Memory B cell (primary cell): ENCODE results near the gene WDFY4.

Source experiments
- ATAC-seq: fragments of 150-1000 bp; cut with Tn5 transposase; 2 replicates; pipeline ENCODE4 v1.10.0; 2021; ENCODE audit warnings: low read depth, mild to moderate bottlenecking, moderate library complexity
- DNase-seq, 2 donors: peaks; one replicate each; pipeline ENCODE4 v3.0.0; 2022; ENCODE audit warnings: low spot score in 2 of 2
- H3K27ac Mint-ChIP-seq: one replicate; pipeline ENCODE4 v1.8.0; 2022; ENCODE audit warnings: mild to moderate bottlenecking, moderate library complexity, mixed read lengths
- H3K27me3 Mint-ChIP-seq: one replicate; pipeline ENCODE4 v1.8.0; 2022; ENCODE audit warnings: mixed read lengths
- H3K36me3 Mint-ChIP-seq: one replicate; pipeline ENCODE4 v1.8.0; 2022; ENCODE audit warnings: mild to moderate bottlenecking, mixed read lengths
- H3K4me1 Mint-ChIP-seq: one replicate; pipeline ENCODE4 v1.8.0; 2022; ENCODE audit warnings: mixed read lengths
- H3K4me3 Mint-ChIP-seq: one replicate; pipeline ENCODE4 v1.8.0; 2022; ENCODE audit warnings: mild to moderate bottlenecking, moderate library complexity, mixed read lengths
- H3K9me3 Mint-ChIP-seq: one replicate; pipeline ENCODE4 v1.8.0; 2022; ENCODE audit warnings: mixed read lengths

The WDFY4 gene

DNA sequence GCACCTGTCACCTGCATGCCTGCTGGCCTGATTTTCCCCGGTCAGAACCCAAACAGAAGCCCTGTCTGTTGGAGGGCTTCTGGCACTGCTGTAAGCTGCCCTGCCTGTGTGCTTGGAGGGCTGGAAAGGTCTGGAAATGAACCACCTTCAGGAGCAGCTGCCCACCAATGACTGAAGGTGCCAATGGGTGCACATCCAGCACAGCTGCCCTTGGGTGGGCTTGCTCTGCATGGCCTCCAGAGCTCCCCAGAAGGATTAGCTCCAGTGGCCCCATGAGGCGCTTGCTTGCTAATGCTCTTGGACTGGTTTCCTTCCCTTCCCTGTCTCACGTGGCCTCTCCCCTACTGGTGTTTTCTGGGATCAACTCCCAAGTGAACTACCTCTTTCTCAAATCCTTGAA is 43.2 kb downstream of the WDFY4 start:
- Mint-ChIP-seq H3K36me3 (peaks cover 53% of the 10 kb centered on the region), H3K27me3 (no peaks in the 10 kb centered on the region), H3K27ac (peak overlapping the region; percentile 4), H3K4me1 (peaks cover 8% of the 10 kb centered on the region), H3K4me3 (no peak overlapping the region), H3K9me3 (no peaks in the 10 kb centered on the region)
- DNase-seq (no peak), ATAC-seq (no peak)

DNA sequence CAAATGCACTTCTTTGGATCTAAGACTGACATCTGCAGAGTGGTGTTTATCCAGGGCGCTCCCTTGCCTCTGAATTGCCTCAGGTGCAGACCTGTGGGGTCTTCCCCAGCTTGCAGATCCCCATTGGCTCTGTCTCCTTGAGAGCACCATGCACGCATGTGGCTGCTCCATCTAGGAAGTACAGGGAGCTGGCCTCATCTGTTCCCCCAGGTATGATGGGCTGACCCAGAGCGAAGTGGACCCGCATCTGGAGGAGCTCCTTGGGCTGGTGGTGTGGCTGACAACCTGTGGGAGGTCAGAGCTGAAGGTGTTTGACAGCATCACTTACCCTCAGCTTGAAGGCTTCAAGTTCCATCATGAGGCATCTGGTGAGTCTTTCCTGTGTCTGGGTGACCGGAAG is 44.5 kb downstream of the WDFY4 start:
- H3K4me1 Mint-ChIP-seq, result peaks cover 6% of the 10 kb centered on the region
- peak overlapping the region; percentile 18 for H3K27ac Mint-ChIP-seq
- H3K36me3 Mint-ChIP-seq, result peaks cover 52% of the 10 kb centered on the region
- no peaks in the 10 kb centered on the region for H3K9me3 Mint-ChIP-seq
- H3K4me3 Mint-ChIP-seq, result no peak overlapping the region
- DNase-seq (no peak), ATAC-seq (no peak)
- H3K27me3 Mint-ChIP-seq, result no peaks in the 10 kb centered on the region

DNA sequence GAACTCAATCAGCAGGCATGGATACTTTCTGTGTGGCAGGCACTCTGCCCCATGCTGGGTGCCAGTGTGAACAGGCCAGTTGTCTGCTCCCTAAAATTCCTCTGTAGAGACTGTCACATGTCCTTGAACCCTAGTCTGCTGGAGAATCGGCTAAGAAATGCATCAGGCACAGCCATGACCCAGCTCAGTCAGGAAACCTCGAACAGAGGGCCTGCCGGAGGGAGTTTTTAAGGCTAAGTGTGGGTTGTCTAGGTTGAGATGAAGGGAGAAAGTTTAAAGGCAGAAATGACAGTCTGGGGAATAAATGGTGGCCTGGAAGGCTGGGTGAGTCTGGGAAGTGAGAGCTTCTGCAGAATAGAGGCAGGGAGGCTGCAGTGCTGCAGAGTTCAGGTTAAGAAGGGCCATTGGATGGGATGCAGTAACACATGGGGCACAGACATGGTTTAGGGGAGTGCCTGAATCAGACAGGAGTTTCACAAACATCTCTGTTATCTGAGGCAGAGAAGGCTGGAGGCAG is 45.3 kb downstream of the WDFY4 start:
- Mint-ChIP-seq H3K9me3 (no peaks in the 10 kb centered on the region), H3K27ac (peak overlapping the region; percentile 18), H3K27me3 (no peaks in the 10 kb centered on the region), H3K36me3 (peaks cover 50% of the 10 kb centered on the region), H3K4me1 (peaks cover 4% of the 10 kb centered on the region), H3K4me3 (no peak overlapping the region)
- no peak for ATAC-seq
- DNase-seq, result no peak

DNA sequence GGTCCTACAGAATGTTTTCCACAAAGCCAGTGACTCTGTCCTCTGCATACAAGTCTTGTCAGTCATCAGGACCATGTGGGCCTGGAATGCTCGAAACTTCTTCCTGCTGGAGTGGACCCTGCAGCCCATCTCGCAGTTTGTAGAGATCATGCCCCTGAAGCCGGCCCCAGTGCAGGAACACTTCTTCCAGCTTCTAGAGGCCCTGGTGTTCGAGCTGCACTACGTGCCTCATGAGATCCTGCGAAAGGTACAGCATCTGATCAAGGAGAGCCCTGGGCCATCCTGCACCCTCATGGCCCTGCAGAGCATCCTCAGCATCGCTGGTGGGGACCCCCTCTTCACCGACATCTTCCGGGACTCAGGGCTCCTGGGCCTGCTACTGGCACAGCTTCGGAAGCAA is 46.5 kb downstream of the WDFY4 start:
- no peak overlapping the region for H3K27ac Mint-ChIP-seq

DNA sequence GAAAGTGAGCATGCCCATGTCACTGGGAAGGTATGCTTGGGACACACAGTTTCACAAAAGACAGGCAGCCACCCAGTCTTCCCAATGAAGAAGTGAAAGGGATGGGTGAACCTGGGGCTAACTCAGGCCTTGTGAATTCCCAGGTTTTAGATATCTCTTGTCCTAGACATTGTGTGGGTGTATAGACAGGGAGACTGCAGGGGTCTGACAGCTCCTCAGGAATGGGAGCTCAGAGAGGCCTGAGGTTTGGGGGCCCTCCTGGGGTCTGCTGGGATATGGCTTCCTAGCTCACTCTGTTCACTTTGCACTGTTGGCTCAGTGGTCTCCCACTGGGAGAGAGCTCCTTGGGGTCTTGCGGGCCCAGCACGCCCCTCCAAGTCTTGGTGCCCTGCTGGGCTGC is 47.0 kb downstream of the WDFY4 start:
- no peak for DNase-seq
- Mint-ChIP-seq H3K27me3 (no peaks in the 10 kb centered on the region), H3K9me3 (no peaks in the 10 kb centered on the region), H3K27ac (no peak overlapping the region), H3K4me1 (peaks cover 5% of the 10 kb centered on the region), H3K4me3 (no peak overlapping the region), H3K36me3 (peaks cover 51% of the 10 kb centered on the region)
- ATAC-seq, result no peak

More for the DNA sequence above, 46.5 kb downstream of the WDFY4 start:
- peaks cover 52% of the 10 kb centered on the region for H3K36me3 Mint-ChIP-seq
- H3K4me3 Mint-ChIP-seq, result no peak overlapping the region
- peaks cover 3% of the 10 kb centered on the region for H3K4me1 Mint-ChIP-seq
- DNase-seq (no peak), ATAC-seq (no peak)
- no peaks in the 10 kb centered on the region for H3K9me3 Mint-ChIP-seq
- no peaks in the 10 kb centered on the region for H3K27me3 Mint-ChIP-seq

DNA sequence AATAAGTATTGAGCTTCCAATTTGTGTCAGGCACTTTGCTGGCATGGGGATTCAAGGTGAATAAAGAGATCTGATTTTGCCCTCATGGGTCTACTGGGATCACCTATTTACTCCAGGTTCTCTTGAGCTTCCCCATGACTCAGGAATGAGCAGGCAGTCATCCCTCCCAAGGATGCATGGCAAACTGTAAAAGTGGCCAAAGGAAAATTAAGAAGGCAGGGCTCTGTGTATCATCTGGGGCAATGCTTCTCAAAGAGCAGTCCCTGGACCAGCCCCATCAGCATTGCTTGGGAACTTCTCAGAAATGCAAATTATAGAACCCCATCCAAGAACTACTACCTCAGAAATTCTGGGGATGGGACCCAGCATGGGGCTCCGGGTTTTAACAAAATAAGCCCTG is 48.7 kb downstream of the WDFY4 start:
- Mint-ChIP-seq H3K36me3 (peaks cover 48% of the 10 kb centered on the region), H3K9me3 (no peaks in the 10 kb centered on the region), H3K27me3 (no peaks in the 10 kb centered on the region)

DNA sequence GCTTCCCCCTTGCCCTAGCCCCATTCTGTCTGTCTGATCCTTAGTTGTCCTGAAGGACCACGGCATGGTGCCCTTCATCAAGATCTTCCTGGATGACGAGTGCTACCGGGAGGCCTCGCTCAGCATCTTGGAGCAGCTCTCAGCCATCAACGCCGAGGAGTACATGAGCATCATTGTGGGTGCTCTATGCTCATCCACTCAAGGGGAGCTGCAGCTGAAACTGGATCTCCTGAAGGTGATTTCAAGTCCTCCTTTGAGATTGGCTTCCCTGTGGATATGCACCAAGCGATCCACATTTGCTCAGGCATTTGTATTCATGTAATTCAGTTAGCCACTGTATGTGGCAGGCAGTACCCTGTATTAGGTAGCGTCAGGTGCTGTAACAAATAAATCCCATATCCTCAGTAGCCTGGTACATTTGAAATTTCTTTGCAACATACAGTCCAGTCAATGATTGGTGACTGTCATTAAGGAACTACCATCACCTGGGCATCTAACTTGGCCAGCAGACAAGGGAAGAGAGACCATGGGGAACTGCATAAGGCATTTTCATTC is 51.2 kb downstream of the WDFY4 start:
- H3K4me3 Mint-ChIP-seq, result no peak overlapping the region
- no peaks in the 10 kb centered on the region for H3K9me3 Mint-ChIP-seq
- peaks cover 2% of the 10 kb centered on the region for H3K4me1 Mint-ChIP-seq
- no peaks in the 10 kb centered on the region for H3K27me3 Mint-ChIP-seq
- H3K36me3 Mint-ChIP-seq, result peaks cover 46% of the 10 kb centered on the region
- ATAC-seq (no peak), DNase-seq (no peak)
- H3K27ac Mint-ChIP-seq, result peak overlapping the region; percentile 35

More for the DNA sequence above, 48.7 kb downstream of the WDFY4 start:
- Mint-ChIP-seq H3K4me3 (no peak overlapping the region), H3K4me1 (peaks cover 6% of the 10 kb centered on the region), H3K27ac (peak overlapping the region; percentile 19)
- ATAC-seq, result no peak
- no peak for DNase-seq

DNA sequence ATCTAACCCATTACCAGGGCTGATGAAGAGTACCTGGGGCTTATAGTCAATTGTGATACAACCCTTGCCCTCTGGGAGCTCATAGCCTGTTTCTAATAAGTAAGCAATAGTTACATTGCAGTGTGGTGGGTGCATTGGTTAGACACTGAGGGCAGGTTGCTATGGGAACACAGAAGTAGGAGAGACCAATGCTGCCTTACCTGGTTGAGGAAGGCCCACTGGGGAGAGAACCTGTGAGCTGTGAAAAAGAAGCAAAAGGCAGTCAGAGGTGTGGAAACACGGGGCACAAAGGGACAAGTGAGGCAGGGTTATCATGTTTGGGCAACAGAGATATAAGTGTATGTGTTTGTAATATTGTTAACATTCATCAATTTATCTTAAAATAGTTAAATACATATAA is 51.9 kb downstream of the WDFY4 start:
- Mint-ChIP-seq H3K27ac (peak overlapping the region; percentile 62), H3K4me3 (no peak overlapping the region), H3K36me3 (peaks cover 48% of the 10 kb centered on the region), H3K4me1 (peaks cover 2% of the 10 kb centered on the region), H3K27me3 (no peaks in the 10 kb centered on the region), H3K9me3 (no peaks in the 10 kb centered on the region)
- no peak for DNase-seq
- no peak for ATAC-seq

DNA sequence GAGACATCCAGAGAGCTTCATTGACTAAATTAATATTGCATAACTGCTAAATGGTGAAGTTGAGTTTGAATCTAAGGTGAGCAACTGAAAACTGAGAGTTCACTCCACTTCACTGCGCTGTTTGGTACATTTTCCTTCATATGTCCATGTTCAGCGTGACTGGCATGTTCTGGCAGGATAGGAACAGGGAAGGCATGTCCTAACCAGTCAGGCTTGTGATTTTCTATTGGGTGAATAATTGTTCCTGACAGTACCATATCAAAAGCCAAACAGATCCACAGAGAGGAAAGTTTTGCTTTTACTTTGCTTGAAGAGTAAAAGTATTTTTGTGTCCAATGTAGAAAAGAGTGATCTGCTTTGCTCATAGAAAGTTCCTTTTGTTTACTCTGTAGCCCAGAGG is 53.2 kb downstream of the WDFY4 start:
- Mint-ChIP-seq H3K4me1 (peaks cover 9% of the 10 kb centered on the region), H3K27ac (peak overlapping the region; percentile 28), H3K9me3 (no peaks in the 10 kb centered on the region), H3K4me3 (no peak overlapping the region), H3K27me3 (no peaks in the 10 kb centered on the region), H3K36me3 (peaks cover 48% of the 10 kb centered on the region)
- ATAC-seq (no peak), DNase-seq (no peak)

DNA sequence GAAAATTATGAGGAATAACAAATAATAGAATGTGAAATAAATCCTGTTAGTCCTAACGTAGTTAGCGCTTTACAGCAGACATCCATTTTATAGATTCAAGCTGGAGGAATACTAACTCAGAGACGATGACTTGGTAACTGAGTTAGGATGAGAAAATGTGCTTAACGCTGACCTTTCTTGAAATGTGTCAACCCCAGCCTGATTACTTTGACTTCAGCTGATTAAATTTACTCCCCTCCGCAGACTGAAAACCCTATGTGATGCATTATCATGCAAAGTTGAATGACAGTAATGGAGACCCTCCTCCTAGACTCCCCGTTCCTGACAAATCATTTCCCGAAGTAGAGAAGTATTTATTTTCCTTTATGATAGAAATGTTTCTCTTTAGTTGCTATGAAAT is 54.5 kb downstream of the WDFY4 start:
- H3K36me3 Mint-ChIP-seq, result peaks cover 52% of the 10 kb centered on the region
- no peak for ATAC-seq
- no peak for DNase-seq
- H3K4me1 Mint-ChIP-seq, result peaks cover 18% of the 10 kb centered on the region
- no peaks in the 10 kb centered on the region for H3K27me3 Mint-ChIP-seq
- H3K9me3 Mint-ChIP-seq, result no peaks in the 10 kb centered on the region
- H3K4me3 Mint-ChIP-seq, result no peak overlapping the region
- no peak overlapping the region for H3K27ac Mint-ChIP-seq

DNA sequence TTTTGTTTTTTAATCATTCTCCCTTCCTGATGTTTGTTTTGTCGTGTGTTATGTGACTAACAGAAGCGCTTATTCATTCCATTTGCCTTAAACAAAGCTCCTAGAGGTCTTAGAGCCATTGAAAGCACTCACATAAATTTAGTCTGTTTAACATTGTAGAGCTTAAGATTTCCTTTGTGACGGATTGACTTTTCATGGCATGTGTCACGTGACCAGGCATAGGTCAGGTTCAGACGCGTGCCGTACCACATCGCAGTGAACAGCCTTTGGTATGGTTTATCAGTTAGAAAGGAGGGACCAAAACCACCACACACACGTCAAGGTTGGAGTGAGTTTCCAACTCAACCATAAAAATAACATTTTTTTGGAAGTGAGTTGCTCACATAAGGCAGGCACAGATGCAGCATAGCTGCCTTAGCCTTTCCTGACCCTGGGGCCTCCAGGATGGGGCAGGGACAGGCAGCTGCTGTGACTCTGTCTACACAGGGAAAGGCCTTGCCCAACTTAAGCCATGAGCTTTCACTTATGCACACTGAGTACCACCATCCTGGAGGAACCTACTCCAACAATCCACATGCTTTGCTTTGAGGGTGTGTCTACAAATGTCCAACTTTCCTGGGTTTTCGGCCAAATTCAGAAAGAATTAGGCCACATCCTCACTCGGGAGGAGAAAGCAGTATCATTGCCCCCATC is 55.5 kb downstream of the WDFY4 start:
- peak overlapping the region; percentile 62 for H3K27ac Mint-ChIP-seq
- DNase-seq (no peak), ATAC-seq (no peak)
- H3K36me3 Mint-ChIP-seq, result peaks cover 57% of the 10 kb centered on the region
- H3K27me3 Mint-ChIP-seq, result no peaks in the 10 kb centered on the region
- H3K4me3 Mint-ChIP-seq, result no peak overlapping the region
- H3K4me1 Mint-ChIP-seq, result peaks cover 26% of the 10 kb centered on the region
- H3K9me3 Mint-ChIP-seq, result no peaks in the 10 kb centered on the region

DNA sequence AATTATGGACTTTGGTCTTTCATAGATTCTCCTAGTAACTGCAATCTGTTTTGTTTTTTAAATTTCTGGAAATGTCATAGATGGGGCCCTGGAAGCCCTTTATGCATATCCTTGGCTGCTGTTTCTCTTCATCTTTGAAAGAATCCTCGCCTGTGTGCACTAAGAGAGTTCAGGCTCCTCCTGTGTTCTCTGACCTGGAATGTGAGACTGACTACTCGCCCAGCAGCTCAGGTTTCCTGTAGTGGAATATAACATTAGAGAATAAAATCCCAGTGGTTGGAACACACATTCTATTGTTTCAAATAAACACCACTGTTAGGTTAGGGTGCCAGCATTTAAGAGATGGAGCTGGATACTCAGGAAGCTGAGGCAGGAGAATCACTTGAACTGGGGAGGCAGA is 56.3 kb downstream of the WDFY4 start:
- H3K36me3 Mint-ChIP-seq, result peaks cover 54% of the 10 kb centered on the region
- ATAC-seq (no peak), DNase-seq (no peak)
- H3K4me3 Mint-ChIP-seq, result no peak overlapping the region
- H3K27ac Mint-ChIP-seq, result no peak overlapping the region
- no peaks in the 10 kb centered on the region for H3K27me3 Mint-ChIP-seq
- peaks cover 26% of the 10 kb centered on the region for H3K4me1 Mint-ChIP-seq
- no peaks in the 10 kb centered on the region for H3K9me3 Mint-ChIP-seq

DNA sequence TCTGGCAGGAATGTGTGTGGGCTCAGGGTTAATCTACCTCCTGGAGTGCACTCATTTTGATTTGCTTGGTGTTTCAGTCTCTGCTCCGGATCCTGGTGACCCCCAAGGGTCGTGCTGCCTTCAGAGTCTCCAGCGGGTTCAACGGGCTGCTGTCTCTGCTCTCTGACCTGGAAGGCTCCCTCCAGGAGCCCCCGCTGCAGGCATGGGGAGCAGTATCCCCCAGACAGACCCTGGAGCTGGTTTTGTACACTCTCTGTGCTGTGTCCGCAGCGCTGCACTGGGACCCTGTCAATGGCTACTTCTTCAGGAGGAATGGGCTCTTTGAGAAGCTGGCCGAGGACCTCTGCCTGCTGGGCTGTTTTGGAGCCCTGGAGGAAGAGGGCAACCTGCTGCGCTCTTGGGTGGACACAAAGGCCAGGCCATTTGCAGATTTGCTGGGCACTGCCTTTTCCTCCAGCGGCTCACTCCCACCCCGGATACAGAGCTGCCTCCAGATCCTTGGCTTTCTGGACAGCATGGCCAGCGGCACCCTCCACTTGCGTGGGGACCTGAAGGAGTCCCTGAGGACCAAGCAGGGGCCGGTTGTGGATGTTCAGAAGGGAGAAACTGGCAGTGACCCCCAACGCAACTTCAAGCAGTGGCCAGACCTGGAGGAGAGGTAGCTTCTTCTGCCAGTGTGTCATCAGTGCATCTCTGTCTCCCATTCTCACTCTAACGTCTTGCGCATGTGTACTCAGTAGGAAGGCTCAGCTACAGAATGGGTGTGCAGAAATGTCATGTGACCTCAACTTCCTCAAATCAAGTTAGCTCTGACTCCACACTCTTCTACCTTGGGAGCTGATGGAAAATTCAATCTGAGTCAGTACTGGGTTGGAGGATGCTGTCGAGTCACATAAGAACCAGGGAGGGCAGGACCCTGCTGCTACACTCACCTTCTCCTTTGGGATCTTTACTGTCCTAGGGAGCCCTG is 58.5 kb downstream of the WDFY4 start:
- Mint-ChIP-seq H3K27ac (peak overlapping the region; percentile 21), H3K36me3 (peaks cover 48% of the 10 kb centered on the region), H3K27me3 (no peaks in the 10 kb centered on the region), H3K4me1 (peaks cover 30% of the 10 kb centered on the region), H3K4me3 (no peak overlapping the region), H3K9me3 (peaks cover 4% of the 10 kb centered on the region)
- DNase-seq (no peak), ATAC-seq (peak; percentile 94)

DNA sequence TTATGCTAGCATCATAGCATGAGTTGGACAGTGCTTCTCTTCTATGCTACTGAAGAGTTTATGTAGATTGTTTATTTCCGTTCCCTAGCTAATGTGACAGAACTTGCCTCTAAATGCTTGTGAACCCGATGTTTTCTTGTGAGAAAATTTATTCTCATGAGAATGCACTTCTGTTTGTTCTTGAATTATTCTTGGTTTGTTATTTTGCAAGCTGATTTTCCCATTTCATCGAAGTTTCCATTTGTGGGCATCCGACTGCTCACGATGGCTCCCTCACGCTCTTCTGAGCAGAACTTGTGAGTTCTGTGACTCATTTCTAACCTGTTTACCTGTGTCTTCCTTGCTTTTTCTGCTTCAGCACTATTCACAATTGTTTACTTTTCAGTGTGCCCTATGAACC is 59.9 kb downstream of the WDFY4 start:
- peaks cover 41% of the 10 kb centered on the region for H3K4me1 Mint-ChIP-seq

More for the DNA sequence above, 59.9 kb downstream of the WDFY4 start:
- peak overlapping the region; percentile 2 for H3K4me3 Mint-ChIP-seq
- ATAC-seq, result no peak
- DNase-seq, result no peak
- peak overlapping the region; percentile 21 for H3K27ac Mint-ChIP-seq
- H3K9me3 Mint-ChIP-seq, result peaks cover 4% of the 10 kb centered on the region
- no peaks in the 10 kb centered on the region for H3K27me3 Mint-ChIP-seq
- H3K36me3 Mint-ChIP-seq, result peaks cover 49% of the 10 kb centered on the region
